ENCODE data around the gene ACTN4. TPM values are rescaled to one million over a fixed set of nuclear protein-coding genes. Genes with fewer than 3 reads are reported as not detected.

The ACTN4 gene
- total RNA-seq, 1 experiment from 2014 or later = 1,233 TPM

DNA sequence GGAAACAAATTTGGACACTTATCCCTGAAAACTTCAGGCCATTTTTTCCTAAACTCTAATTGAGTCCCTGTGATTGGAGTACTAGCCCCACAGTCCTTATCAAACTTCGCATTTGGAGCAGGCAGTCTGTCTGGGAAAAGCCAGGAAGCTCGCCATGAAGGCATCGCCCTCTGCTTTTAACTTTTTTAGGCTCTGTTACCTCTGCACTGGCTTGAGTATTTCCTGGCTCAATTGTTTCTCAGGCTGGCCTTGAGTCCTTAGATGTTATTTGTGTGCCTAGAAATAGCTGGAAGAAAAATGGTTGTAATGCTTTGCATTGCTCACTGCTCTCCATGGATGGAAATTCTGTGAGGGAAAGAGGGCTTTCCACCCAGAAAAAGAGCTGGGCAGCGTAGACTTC, 24.2 kb downstream of the ACTN4 start:
- ChIA-PET POLR2A (ENCODE audit: unreplicated experiment) (no interaction called here), CTCF (no interaction called here)
- no peak overlapping the region for H3K4me3 ChIP-seq
- TF ChIP-seq EZH2 (IDR thresholded peaks at IDR 0.05; ENCODE audit: low read depth) (no peak), CTCF (conservative IDR thresholded peaks at IDR 0.05) (no peak)
- no TSS peak for BruUV-seq (replicated peaks)
- peaks cover 15% of the 10 kb centered on the region for H3K36me3 ChIP-seq (ENCODE audit: low read depth)
- H3K9me3 ChIP-seq (ENCODE audit: insufficient read depth, low read depth) = no peaks in the 10 kb centered on the region
- H3K9me2 ChIP-seq (ENCODE audit: insufficient read depth) = no peaks in the 10 kb centered on the region
- intact Hi-C loops (cut with micrococcal nuclease; ENCODE audit: unreplicated experiment) = no loop called here
- DNase-seq = no peak
- peaks cover 19% of the 10 kb centered on the region for H3K4me1 ChIP-seq (replicated peaks; ENCODE audit: insufficient read depth)
- no peaks in the 10 kb centered on the region for H3K27me3 ChIP-seq (ENCODE audit: insufficient read depth, low read depth)
- no peak overlapping the region for H3K4me2 ChIP-seq
- H3K79me2 ChIP-seq (ENCODE audit: low read depth) = peaks cover 96% of the 10 kb centered on the region
- no peak overlapping the region for H2AFZ ChIP-seq
- H3K27ac ChIP-seq = peak overlapping the region; percentile 30; the same call in 1 of the 2 replicates
- peaks cover 72% of the 10 kb centered on the region for H3F3A ChIP-seq (ENCODE audit: insufficient read depth, low read depth)
- peaks cover 88% of the 10 kb centered on the region for H4K20me1 ChIP-seq (ENCODE audit: insufficient read depth)

DNA sequence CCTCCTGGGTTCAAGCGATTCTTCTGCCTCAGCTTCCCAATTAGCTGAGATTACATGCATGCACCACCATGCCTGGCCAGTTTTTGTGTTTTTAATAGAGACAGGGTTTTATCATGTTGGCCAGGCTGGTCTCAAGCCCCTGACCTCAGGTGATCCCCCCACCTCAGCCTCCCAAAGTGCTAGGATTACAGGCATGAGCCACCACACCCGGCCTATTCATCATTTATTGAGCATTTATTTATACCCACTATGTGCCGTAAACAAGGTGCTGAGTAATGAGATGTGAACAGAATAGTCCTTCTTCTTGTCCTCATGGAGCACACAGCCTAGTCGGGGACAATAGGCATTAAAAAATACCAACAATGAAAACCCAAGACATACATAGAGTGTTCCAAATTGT, 25.6 kb downstream of the ACTN4 start:
- no peak for TF ChIP-seq EZH2 (IDR thresholded peaks at IDR 0.05; ENCODE audit: low read depth)
- no peak for TF ChIP-seq CTCF (conservative IDR thresholded peaks at IDR 0.05)
- ChIA-PET CTCF (no interaction called here), POLR2A (ENCODE audit: unreplicated experiment) (no interaction called here)
- no peaks in the 10 kb centered on the region for H3K27me3 ChIP-seq (ENCODE audit: insufficient read depth, low read depth)
- peaks cover 96% of the 10 kb centered on the region for H3K79me2 ChIP-seq (ENCODE audit: low read depth)
- H4K20me1 ChIP-seq (ENCODE audit: insufficient read depth) = peaks cover 87% of the 10 kb centered on the region
- H3F3A ChIP-seq (ENCODE audit: insufficient read depth, low read depth) = peaks cover 64% of the 10 kb centered on the region
- H2AFZ ChIP-seq = no peak overlapping the region
- no TSS peak for BruUV-seq (replicated peaks)
- intact Hi-C loops (cut with micrococcal nuclease; ENCODE audit: unreplicated experiment) = no loop called here
- H3K4me1 ChIP-seq (replicated peaks; ENCODE audit: insufficient read depth) = 0 out of 2 replicates have a peak, but pooled peaks cover 18% of the 10 kb centered on the region
- H3K27ac ChIP-seq = no peak overlapping the region
- H3K36me3 ChIP-seq (ENCODE audit: low read depth) = peaks cover 21% of the 10 kb centered on the region
- no peaks in the 10 kb centered on the region for H3K9me2 ChIP-seq (ENCODE audit: insufficient read depth)
- H3K4me3 ChIP-seq = no peak overlapping the region
- no peak for DNase-seq
- no peaks in the 10 kb centered on the region for H3K9me3 ChIP-seq (ENCODE audit: insufficient read depth, low read depth)
- H3K4me2 ChIP-seq = no peak overlapping the region

- intact Hi-C loops (cut with micrococcal nuclease; ENCODE audit: unreplicated experiment) = no loop called here
- Histone ChIP-seq H3K27me3 (ENCODE audit: insufficient read depth, low read depth) (no peaks in the 10 kb centered on the region), H3K4me3 (no peak overlapping the region), H3K4me1 (replicated peaks; ENCODE audit: insufficient read depth) (peaks cover 26% of the 10 kb centered on the region), H3K79me2 (ENCODE audit: low read depth) (peaks cover 96% of the 10 kb centered on the region), H3K9me2 (ENCODE audit: insufficient read depth) (no peaks in the 10 kb centered on the region), H2AFZ (no peak overlapping the region), H3K4me2 (no peak overlapping the region), H3K9me3 (ENCODE audit: insufficient read depth, low read depth) (no peaks in the 10 kb centered on the region), H3K36me3 (ENCODE audit: low read depth) (peaks cover 16% of the 10 kb centered on the region; the same call in 1 of the 2 replicates), H3F3A (ENCODE audit: insufficient read depth, low read depth) (peaks cover 64% of the 10 kb centered on the region), H4K20me1 (ENCODE audit: insufficient read depth) (peaks cover 73% of the 10 kb centered on the region), H3K27ac (peak overlapping the region; percentile 33)
- ChIA-PET POLR2A (ENCODE audit: unreplicated experiment) (interaction anchor here (0.5 to 0.6 kb wide), 2 partner anchors 17 to 163 kb away, joined by 3 to 6 read pairs; no protein-coding TSS in a partner anchor), CTCF (no interaction called here)
- BruUV-seq (replicated peaks) = no TSS peak
- DNase-seq = no peak
- TF ChIP-seq CTCF (conservative IDR thresholded peaks at IDR 0.05) (no peak), EZH2 (IDR thresholded peaks at IDR 0.05; ENCODE audit: low read depth) (no peak)
Observed at GRCh38 chr19:38674388-38675171, 27.1 kb downstream of the ACTN4 start.

All from PC-9 (cell line).